IMR-90 (cell line): ENCODE results near the gene NES. TPM values are rescaled to one million over a fixed set of nuclear protein-coding genes. Genes with fewer than 3 reads are reported as not detected.

Experiments
- ATAC-seq: fragments of 200-7000 bp; cut with Tn5 transposase; 2 replicates; pipeline ENCODE4 v1.9.1; 2020; ENCODE audit warnings: low read depth, mild to moderate bottlenecking, moderate library complexity
- BruUV-seq: library from RNA; stranded (reverse); fragments of 400-500 nt; replicated peaks from 2 replicates; lab custom pipeline; 2021; lab: Mats Ljungman, UMichigan
- CTCF ChIA-PET: fragments of 300-600 bp; formaldehyde crosslinking; extraction: SDS; loops from one replicate; lab custom pipeline; 2021; ENCODE audit warnings: antibody characterized with exemption; lab: Yijun Ruan, JAX
- POLR2A ChIA-PET: fragments of 300-600 bp; sonication (Branson Sonifier 250); formaldehyde crosslinking; loops from one replicate; lab custom pipeline; 2022; ENCODE audit warnings: antibody characterized with exemption; ENCODE audit not compliant: unreplicated experiment; lab: Charles Lee
- DNase-seq: peaks from one replicate; pipeline ENCODE4 v3.0.0; 2013
- H2AFZ ChIP-seq: replicated peaks from 2 replicates; pipeline ENCODE3; 2013; ENCODE audit warnings: low read length, mild to moderate bottlenecking; ENCODE audit not compliant: poor library complexity
- H2AK5ac ChIP-seq: 2 replicates; pipeline ENCODE4 v1.6.1; 2013; ENCODE audit warnings: low read depth, low read length, inconsistent platforms
- H2AK9ac ChIP-seq: replicated peaks from 2 replicates; pipeline ENCODE3; 2013; ENCODE audit warnings: mild to moderate bottlenecking, low read depth, low read length, moderate library complexity; ENCODE audit not compliant: poor library complexity
- H2BK120ac ChIP-seq: 2 replicates; pipeline ENCODE4 v1.6.1; 2013; ENCODE audit warnings: low read depth, low read length, inconsistent platforms
- H2BK15ac ChIP-seq: 3 replicates; pipeline ENCODE4 v1.6.1; 2013; ENCODE audit warnings: low read depth, low read length, inconsistent platforms
- H2BK20ac ChIP-seq: 2 replicates; pipeline ENCODE4 v1.6.1; 2013; ENCODE audit warnings: low read depth, mild to moderate bottlenecking, inconsistent platforms, low read length, moderate library complexity
- H2BK5ac ChIP-seq: 2 replicates; pipeline ENCODE4 v1.6.1; 2013; ENCODE audit warnings: mild to moderate bottlenecking, low read depth, low read length, inconsistent platforms; ENCODE audit not compliant: poor library complexity, severe bottlenecking
- H3K14ac ChIP-seq: replicated peaks from 2 replicates; pipeline ENCODE4 v1.6.1; 2013; ENCODE audit warnings: low read depth, low read length, inconsistent platforms
- H3K18ac ChIP-seq: 2 replicates; pipeline ENCODE4 v1.6.1; 2013; ENCODE audit warnings: low read depth, low read length, control low read depth
- H3K23ac ChIP-seq: 2 replicates; pipeline ENCODE4 v1.6.1; 2013; ENCODE audit warnings: low read depth, low read length, inconsistent platforms
- H3K27ac ChIP-seq: 2 replicates; pipeline ENCODE4 v1.5.1; 2013; ENCODE audit warnings: mild to moderate bottlenecking, control low read depth, low read length; ENCODE audit not compliant: insufficient read depth
- H3K27me3 ChIP-seq: 2 replicates; pipeline ENCODE4 v1.6.1; 2013; ENCODE audit warnings: low read length; ENCODE audit not compliant: control insufficient read depth, insufficient read depth
- H3K36me3 ChIP-seq: 2 replicates; pipeline ENCODE4 v1.6.1; 2013; ENCODE audit warnings: low read length, mixed read lengths; ENCODE audit not compliant: control insufficient read depth, insufficient read depth
- H3K4ac ChIP-seq: 2 replicates; pipeline ENCODE4 v1.6.1; 2013; ENCODE audit warnings: low read depth, low read length, inconsistent platforms
- H3K4me1 ChIP-seq: 2 replicates; pipeline ENCODE4 v1.6.1; 2013; ENCODE audit warnings: low read length, mixed read lengths; ENCODE audit not compliant: control insufficient read depth, insufficient read depth
- H3K4me2 ChIP-seq: 2 replicates; pipeline ENCODE4 v1.6.1; 2013; ENCODE audit warnings: low read depth, mild to moderate bottlenecking, control low read depth, low read length, moderate library complexity
- H3K4me3 ChIP-seq: 2 replicates; pipeline ENCODE4 v1.5.1; 2013; ENCODE audit warnings: low read depth, mild to moderate bottlenecking, control low read depth, low read length, moderate library complexity; ENCODE audit not compliant: insufficient read depth
- H3K56ac ChIP-seq: 2 replicates; pipeline ENCODE4 v1.6.1; 2013; ENCODE audit warnings: low read length, inconsistent platforms; ENCODE audit not compliant: insufficient read depth; ENCODE audit errors: extremely low read depth
- H3K79me1 ChIP-seq, 2 experiments: 2 replicates each; pipeline ENCODE4 v1.6.1; 2013; ENCODE audit warnings: low read length in 2 of 2, inconsistent platforms in 1 of 2, low read depth in 1 of 2
- H3K9ac ChIP-seq: 2 replicates; pipeline ENCODE4 v1.6.1; 2013; ENCODE audit warnings: low read depth, low read length, control low read depth
- H3K9me1 ChIP-seq: 2 replicates; pipeline ENCODE4 v1.6.1; 2013; ENCODE audit warnings: low read length, inconsistent platforms; ENCODE audit not compliant: insufficient read depth
- H3K9me3 ChIP-seq: 2 replicates; pipeline ENCODE4 v1.6.1; 2013; ENCODE audit warnings: low read length; ENCODE audit not compliant: control insufficient read depth, insufficient read depth
- H4K20me1 ChIP-seq: 2 replicates; pipeline ENCODE4 v1.6.1; 2013; ENCODE audit warnings: low read length, inconsistent platforms; ENCODE audit not compliant: insufficient read depth
- H4K5ac ChIP-seq: 2 replicates; pipeline ENCODE4 v1.6.1; 2013; ENCODE audit warnings: mild to moderate bottlenecking, low read depth, low read length, control low read depth
- H4K8ac ChIP-seq, 2 experiments: 2 replicates each; pipeline ENCODE4 v1.6.1; 2013; ENCODE audit warnings: low read depth in 2 of 2, low read length in 2 of 2, control low read depth in 1 of 2, inconsistent platforms in 1 of 2
- H4K91ac ChIP-seq: 2 replicates; pipeline ENCODE4 v1.6.1; 2013; ENCODE audit warnings: low read depth, low read length, inconsistent platforms; ENCODE audit not compliant: insufficient read depth
- BHLHE40 ChIP-seq: fragments of 150-350 bp; IDR thresholded peaks from 2 replicates; pipeline ENCODE4 v1.6.1; 2016; ENCODE audit warnings: mild to moderate bottlenecking, low read depth, low read length
- MAFK ChIP-seq: IDR thresholded peaks from 2 replicates; pipeline ENCODE4 v1.6.1; 2012; ENCODE audit warnings: low read depth, low read length, improper control_type of control experiment
- POLR2A ChIP-seq: IDR thresholded peaks from 2 replicates; pipeline ENCODE4 v1.6.1; 2012; ENCODE audit warnings: mild to moderate bottlenecking, low read depth, low read length
- RFX5 ChIP-seq: IDR thresholded peaks from 2 replicates; pipeline ENCODE4 v1.8.0; 2012; ENCODE audit warnings: low read depth, mild to moderate bottlenecking, low read length, moderate library complexity
- SMC3 ChIP-seq: fragments of 150-350 bp; IDR thresholded peaks from 2 replicates; pipeline ENCODE4 v1.6.1; 2016; ENCODE audit warnings: low read depth, mild to moderate bottlenecking, antibody characterized with exemption, low read length, moderate library complexity
- WGBS, 2 experiments: methylation state at CpG; one replicate each; pipeline versions ENCODE4 v1.1.5 to v1.1.7; 2013; ENCODE audit warnings: missing lambda C conversion rate in 2 of 2; ENCODE audit not compliant: insufficient read length in 1 of 2; ENCODE audit errors: extremely low coverage in 2 of 2; 5-methylcytosine and 5-hydroxymethylcytosine counted together
- dilution Hi-C: fragments of 300-500 bp; cut with HindIII; formaldehyde crosslinking; loops from one replicate; pipeline ENCODE4 v1.14.3; 2018; ENCODE audit warnings: low sequenced_read_pairs; ENCODE audit not compliant: unreplicated experiment
- in situ Hi-C: fragments of 300-500 bp; cut with MboI; formaldehyde crosslinking; loops from 3 replicates; pipeline ENCODE4 v1.14.3; 2019; ENCODE audit warnings: low sequenced_read_pairs, inconsistent platforms, mixed read lengths
- intact Hi-C: fragments of 100-400 bp; cut with micrococcal nuclease; formaldehyde crosslinking; loops from 2 replicates; pipeline ENCODE4 v1.10.0; 2022
- polyA plus RNA-seq, 3 experiments: library from polyadenylated mRNA; depleted of rRNA; stranded (reverse); fragments of >200 nt; gene quantifications; 2 replicates each; pipeline ENCODE4 v1.2.3, GENCODE V29; 2012; ENCODE audit warnings: low replicate concordance in 1 of 3
- total RNA-seq: library from RNA; depleted of rRNA; stranded (reverse); fragments of >200 nt; gene quantifications from 2 replicates; pipeline ENCODE4 v1.2.3, GENCODE V29; 2012; rRNA removed
- TF ChIP-seq, protein P1 (sequence below): conservative IDR thresholded peaks from 2 replicates; pipeline ENCODE4 v1.5.1; 2012; ENCODE audit warnings: mild to moderate bottlenecking, low read depth, low read length, improper control_type of control experiment

NES gene
- total and polyA plus RNA-seq, 2 of the 4 experiments (the other 2 are of a cell fraction), result 25.3 to 40.1 TPM

GRCh38 chr1:156618853-156619581 lies 58.2 kb downstream of the NES start, which contains the start of gene HAPLN2:
TSS of gene HAPLN2 (plus strand) at chr1:156619415. CDS start at chr1:156623491, 4,076 bp downstream.
- Histone ChIP-seq H3K79me1 (no peaks in the 10 kb centered on the region), H3K4me3 (no peak within 1 kb of the TSS), H2BK5ac (no peak within 1 kb of the TSS), H2BK120ac (no peak within 1 kb of the TSS), H3K9me3 (no peaks in the 10 kb centered on the region), H3K36me3 (no peaks in the 10 kb centered on the region), H2BK15ac (no peak within 1 kb of the TSS), H3K23ac (no peak within 1 kb of the TSS), H3K9ac (no peak within 1 kb of the TSS), H3K18ac (no peak within 1 kb of the TSS), H4K20me1 (no peaks in the 10 kb centered on the region; the same call in 1 of the 2 replicates), H3K4me1 (peaks cover 4% of the 10 kb centered on the region; the same call in 1 of the 2 replicates), H2AFZ (no peak within 1 kb of the TSS), H4K8ac (no peak within 1 kb of the TSS), H3K27ac (no peak within 1 kb of the TSS), H2AK5ac (no peak within 1 kb of the TSS), H3K14ac (no peak within 1 kb of the TSS), H2AK9ac (no peak within 1 kb of the TSS), H4K91ac (no peak within 1 kb of the TSS), H3K4me2 (no peak within 1 kb of the TSS), H3K56ac (no peak within 1 kb of the TSS), H3K4ac (no peak within 1 kb of the TSS), H2BK20ac (no peak within 1 kb of the TSS), H3K9me1 (no peaks in the 10 kb centered on the region), H3K27me3 (peaks cover 67% of the 10 kb centered on the region), H4K5ac (no peak within 1 kb of the TSS)
- CTCF ChIA-PET, result interaction anchor here (1.3 kb wide), 1 partner anchor 107 kb away, joined by 4 read pairs; no protein-coding TSS in a partner anchor
- ATAC-seq (peak; percentile 32; the same call in 1 of the 2 replicates), DNase-seq (no peak)
- no CpG with 5 or more reads among the region's 7 CpGs for WGBS, 2 experiments
- intact Hi-C loops (no loop called here), dilution Hi-C loops (no loop called here), in situ Hi-C loops (no loop called here)
- BruUV-seq, result no TSS peak
- POLR2A ChIA-PET, result no interaction called here
- no peak for TF ChIP-seq POLR2A
- no peak for TF ChIP-seq SMC3
- no peak for TF ChIP-seq MAFK
- TF ChIP-seq BHLHE40, result no peak
- no peak for TF ChIP-seq RFX5
- TF ChIP-seq, protein P1, sequence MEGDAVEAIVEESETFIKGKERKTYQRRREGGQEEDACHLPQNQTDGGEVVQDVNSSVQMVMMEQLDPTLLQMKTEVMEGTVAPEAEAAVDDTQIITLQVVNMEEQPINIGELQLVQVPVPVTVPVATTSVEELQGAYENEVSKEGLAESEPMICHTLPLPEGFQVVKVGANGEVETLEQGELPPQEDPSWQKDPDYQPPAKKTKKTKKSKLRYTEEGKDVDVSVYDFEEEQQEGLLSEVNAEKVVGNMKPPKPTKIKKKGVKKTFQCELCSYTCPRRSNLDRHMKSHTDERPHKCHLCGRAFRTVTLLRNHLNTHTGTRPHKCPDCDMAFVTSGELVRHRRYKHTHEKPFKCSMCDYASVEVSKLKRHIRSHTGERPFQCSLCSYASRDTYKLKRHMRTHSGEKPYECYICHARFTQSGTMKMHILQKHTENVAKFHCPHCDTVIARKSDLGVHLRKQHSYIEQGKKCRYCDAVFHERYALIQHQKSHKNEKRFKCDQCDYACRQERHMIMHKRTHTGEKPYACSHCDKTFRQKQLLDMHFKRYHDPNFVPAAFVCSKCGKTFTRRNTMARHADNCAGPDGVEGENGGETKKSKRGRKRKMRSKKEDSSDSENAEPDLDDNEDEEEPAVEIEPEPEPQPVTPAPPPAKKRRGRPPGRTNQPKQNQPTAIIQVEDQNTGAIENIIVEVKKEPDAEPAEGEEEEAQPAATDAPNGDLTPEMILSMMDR, result peak; percentile 20; the same call in 1 of the 2 replicates

Other genes starting within 250 kb of the NES start
- 2.9 and 3.6 TPM in 2 replicates for gene MEF2D, start 176.6 kb downstream of the NES start, total RNA-seq
- gene MEF2D, start 176.6 kb downstream of the NES start, polyA plus RNA-seq (2012; rRNA removed), result 20.0 and 25.0 TPM in 2 replicates
- gene IQGAP3, start 104.8 kb downstream of the NES start, total RNA-seq, result 13.6 TPM in 2 replicates
- gene IQGAP3, start 104.8 kb downstream of the NES start, polyA plus RNA-seq (2012; rRNA removed), result 12.5 and 14.9 TPM in 2 replicates
- gene TTC24, start 97.7 kb downstream of the NES start, total RNA-seq, result not detected in 2 replicates
- gene TTC24, start 97.7 kb downstream of the NES start, polyA plus RNA-seq (2012; rRNA removed), result not detected in 2 replicates
- 70.3 and 74.2 TPM in 2 replicates for gene NAXE, start 85.6 kb downstream of the NES start, total RNA-seq
- 60.6 and 61.0 TPM in 2 replicates for gene NAXE, start 85.6 kb downstream of the NES start, polyA plus RNA-seq (2012; rRNA removed)
- 30.8 and 41.8 TPM in 2 replicates for gene GPATCH4, start 75.9 kb downstream of the NES start, total RNA-seq
- 26.6 and 32.6 TPM in 2 replicates for gene GPATCH4, start 75.9 kb downstream of the NES start, polyA plus RNA-seq (2012; rRNA removed)
- gene HAPLN2, start 58.0 kb downstream of the NES start, total RNA-seq, result not detected in 2 replicates
- gene HAPLN2, start 58.0 kb downstream of the NES start, polyA plus RNA-seq (2012; rRNA removed), result not detected in 2 replicates
- gene BCAN, start 35.3 kb downstream of the NES start, total RNA-seq, result not detected in 2 replicates
- 0.07 TPM in 1 of 2 replicates, not detected in the other for gene BCAN, start 35.3 kb downstream of the NES start, polyA plus RNA-seq (2012; rRNA removed)
- gene CRABP2, start 28.2 kb upstream of the NES start, total RNA-seq, result 6.1 and 6.3 TPM in 2 replicates
- gene CRABP2, start 28.2 kb upstream of the NES start, polyA plus RNA-seq (2012; rRNA removed), result 12.2 and 15.7 TPM in 2 replicates
- gene METTL25B, start 51.1 kb upstream of the NES start, total RNA-seq, result 2.3 and 3.1 TPM in 2 replicates
- 9.6 and 10.1 TPM in 2 replicates for gene METTL25B, start 51.1 kb upstream of the NES start, polyA plus RNA-seq (2012; rRNA removed)
- 13.6 and 17.0 TPM in 2 replicates for gene ISG20L2, start 51.4 kb upstream of the NES start, total RNA-seq
- gene ISG20L2, start 51.4 kb upstream of the NES start, polyA plus RNA-seq (2012; rRNA removed), result 27.2 and 27.3 TPM in 2 replicates
- gene MRPL24, start 63.7 kb upstream of the NES start, total RNA-seq, result 65.3 and 68.8 TPM in 2 replicates
- gene MRPL24, start 63.7 kb upstream of the NES start, polyA plus RNA-seq (2012; rRNA removed), result 94.9 and 99.5 TPM in 2 replicates
- gene HDGF, start 74.3 kb upstream of the NES start, total RNA-seq, result 94.6 and 145 TPM in 2 replicates
- gene HDGF, start 74.3 kb upstream of the NES start, polyA plus RNA-seq (2012; rRNA removed), result 102 and 123 TPM in 2 replicates
- gene PRCC, start 90.1 kb upstream of the NES start, total RNA-seq, result 10.6 and 14.7 TPM in 2 replicates
- gene PRCC, start 90.1 kb upstream of the NES start, polyA plus RNA-seq (2012; rRNA removed), result 52.4 and 59.6 TPM in 2 replicates
- 0.28 TPM in 1 of 2 replicates, not detected in the other for gene SH2D2A, start 139.4 kb upstream of the NES start, total RNA-seq
- 0.23 TPM in 1 of 2 replicates, not detected in the other for gene SH2D2A, start 139.4 kb upstream of the NES start, polyA plus RNA-seq (2012; rRNA removed)
- gene INSRR, start 181.7 kb upstream of the NES start, total RNA-seq, result not detected in 2 replicates
- not detected in 2 replicates for gene INSRR, start 181.7 kb upstream of the NES start, polyA plus RNA-seq (2012; rRNA removed)
- not detected in 2 replicates for gene NTRK1, start 183.5 kb upstream of the NES start, total RNA-seq
- gene NTRK1, start 183.5 kb upstream of the NES start, polyA plus RNA-seq (2012; rRNA removed), result 0.03 TPM in 1 of 2 replicates, not detected in the other
- 2.0 and 2.8 TPM in 2 replicates for gene PEAR1, start 216.3 kb upstream of the NES start, total RNA-seq
- 44.4 and 52.1 TPM in 2 replicates for gene PEAR1, start 216.3 kb upstream of the NES start, polyA plus RNA-seq (2012; rRNA removed)
- not detected in 2 replicates for gene LRRC71, start 243.2 kb upstream of the NES start, total RNA-seq
- gene LRRC71, start 243.2 kb upstream of the NES start, polyA plus RNA-seq (2012; rRNA removed), result 0.47 and 0.50 TPM in 2 replicates